IPS-NIHi7 (cell line): ENCODE results near the gene HKDC1.

Source experiments
- DNase-seq: peaks from one replicate; pipeline ENCODE4 v3.0.0; 2012; ENCODE audit warnings: mixed read lengths; ENCODE audit errors: extremely low spot score

The HKDC1 gene

GRCh38 chr10:69217119-69217754 lies 2.9 kb upstream of the HKDC1 start:
- DNase-seq = no peak

DNA sequence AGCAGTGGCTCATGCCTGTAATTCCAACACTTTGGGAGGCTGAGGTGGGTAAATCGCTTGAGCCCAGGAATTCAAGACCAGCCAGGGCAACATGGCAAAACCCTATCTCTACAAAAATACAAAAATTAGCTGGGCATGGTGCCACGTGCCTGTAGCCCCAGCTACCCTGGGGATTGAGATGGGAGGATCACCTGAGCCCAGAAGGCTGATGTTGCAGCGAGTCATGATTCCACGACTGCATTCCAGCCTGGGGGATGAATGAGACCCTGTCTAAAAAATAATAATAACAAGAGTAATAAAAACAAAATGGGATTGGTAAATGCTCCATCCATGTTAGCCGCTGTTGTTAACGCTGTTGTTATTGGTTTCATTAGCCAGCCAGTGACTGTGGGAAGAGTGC lies 1.3 kb upstream of the HKDC1 start:
- no peak for DNase-seq

DNA sequence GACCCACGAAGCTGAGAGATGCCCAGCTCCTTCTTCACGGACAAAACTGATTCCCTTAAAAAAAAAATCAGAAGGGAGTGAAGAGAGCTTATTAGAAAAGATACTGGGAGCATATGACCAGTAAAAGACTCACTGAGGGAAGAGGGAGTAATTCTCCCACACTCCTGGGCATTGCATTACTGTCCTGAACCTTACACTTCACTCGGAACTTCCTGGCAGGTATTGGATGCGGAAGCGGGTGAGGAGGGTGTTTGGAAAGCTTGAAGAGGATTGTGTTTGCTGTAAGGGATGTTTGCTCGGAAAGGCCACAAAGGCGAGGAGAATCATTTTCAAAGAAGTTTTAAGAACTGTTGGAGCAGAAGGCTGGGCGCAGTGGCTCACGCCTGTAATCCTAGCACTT lies 375 bp downstream of the HKDC1 start:
- DNase-seq = no peak

DNA sequence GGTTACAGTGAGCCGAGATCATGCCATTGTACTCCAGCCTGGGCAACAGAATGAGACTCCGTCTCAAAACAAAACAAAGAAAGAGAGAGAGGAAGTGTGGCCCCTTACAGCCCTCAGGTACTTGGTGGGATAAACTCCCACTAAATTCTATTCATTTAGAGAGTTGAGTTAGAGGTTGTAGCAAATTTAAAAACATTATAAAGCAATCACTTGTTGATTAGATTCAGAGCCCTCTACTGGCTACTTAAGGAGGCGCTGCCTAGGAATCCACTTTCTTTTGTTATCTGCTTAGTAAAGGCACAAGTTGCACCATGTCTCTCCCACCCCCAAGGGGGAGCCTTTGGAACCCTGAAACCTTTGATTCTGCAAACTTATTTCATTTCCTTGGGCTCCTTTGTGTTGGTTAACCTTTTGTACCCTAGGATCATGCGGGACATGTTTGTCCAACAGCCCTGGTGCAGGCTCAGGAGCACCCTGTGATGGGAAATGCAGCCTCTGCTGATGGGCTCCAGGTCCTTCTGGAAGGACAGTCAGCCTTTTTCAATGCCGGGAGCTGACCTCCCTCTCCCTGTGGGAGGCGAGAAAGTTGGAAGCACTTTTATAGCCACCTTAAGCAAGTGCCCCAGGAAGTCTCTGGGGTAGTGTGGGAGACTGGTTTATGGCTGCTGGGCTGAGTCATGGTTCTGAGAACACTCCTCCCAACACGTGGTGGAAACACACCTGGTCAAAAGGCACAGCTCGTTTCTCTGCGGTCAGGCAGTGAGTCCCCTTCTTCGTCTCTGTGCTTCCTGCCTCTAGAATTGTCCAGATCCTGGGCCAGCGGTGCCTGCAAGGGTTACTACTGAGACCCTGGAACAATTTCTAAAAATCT lies 2.3 kb downstream of the HKDC1 start:
- peak; percentile 79 for DNase-seq

GRCh38 chr10:69223028-69223342 lies 2.9 kb downstream of the HKDC1 start:
- no peak for DNase-seq

DNA sequence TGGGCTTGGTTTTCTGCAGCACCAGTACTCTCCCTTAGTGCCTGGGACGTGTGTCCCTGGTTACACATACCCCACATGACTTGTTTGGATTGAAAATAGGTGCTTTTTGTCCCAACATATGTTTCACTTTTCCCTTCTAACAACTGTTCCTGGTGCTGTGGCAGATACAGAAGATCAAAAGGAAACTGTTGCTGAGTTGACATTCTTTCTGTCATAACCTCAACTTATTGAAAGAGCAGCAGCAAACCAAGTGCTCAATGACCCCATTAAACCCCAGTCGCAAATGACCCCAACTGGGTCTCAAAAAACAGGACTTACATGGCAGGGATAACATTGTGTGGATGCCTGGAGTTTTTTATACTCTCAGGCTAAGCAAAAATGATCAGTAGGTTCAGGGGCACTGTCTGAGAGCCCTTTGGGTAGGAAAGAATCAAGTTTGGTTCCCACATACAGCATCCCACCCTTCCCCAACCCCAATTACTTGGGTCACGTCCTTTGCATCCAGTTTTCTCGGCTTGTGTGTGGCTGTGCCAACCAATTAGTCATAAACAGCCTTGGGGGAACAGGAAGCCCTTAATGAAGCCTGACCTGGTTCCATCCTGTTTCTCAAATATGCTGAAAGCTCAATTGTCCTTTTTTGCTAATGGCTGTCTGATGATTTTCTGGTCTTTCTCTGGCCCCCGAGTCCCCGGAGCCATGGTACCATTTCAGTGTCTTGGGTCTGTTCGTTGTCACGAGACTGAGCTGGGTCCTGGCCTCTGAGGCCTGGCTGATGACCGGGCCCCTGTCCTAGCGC lies 4.9 kb downstream of the HKDC1 start:
- DNase-seq = no peak

GRCh38 chr10:69225681-69226080 lies 5.5 kb downstream of the HKDC1 start:
- no peak for DNase-seq

DNA sequence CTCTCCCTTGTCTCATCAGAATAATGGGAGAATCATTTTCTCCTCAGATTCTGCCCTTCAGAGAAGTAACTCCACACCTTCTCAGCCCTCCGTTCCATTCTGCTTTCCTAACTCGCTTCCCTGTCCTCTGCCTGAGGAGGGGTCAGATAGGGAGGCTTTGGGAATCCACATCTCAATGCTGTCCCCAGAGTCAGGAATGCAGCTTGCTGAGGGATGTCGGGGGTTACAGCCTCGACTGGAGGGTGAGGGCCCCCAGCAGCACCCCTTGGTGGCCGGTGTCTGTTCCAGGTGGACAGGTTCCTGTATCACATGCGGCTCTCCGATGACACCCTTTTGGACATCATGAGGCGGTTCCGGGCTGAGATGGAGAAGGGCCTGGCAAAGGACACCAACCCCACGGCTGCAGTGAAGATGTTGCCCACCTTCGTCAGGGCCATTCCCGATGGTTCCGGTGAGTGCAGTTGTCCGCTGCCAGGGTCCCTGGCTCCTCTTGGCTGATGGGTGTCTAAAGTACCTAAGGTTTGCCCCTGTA lies 6.9 kb downstream of the HKDC1 start:
- DNase-seq = peak; percentile 42

DNA sequence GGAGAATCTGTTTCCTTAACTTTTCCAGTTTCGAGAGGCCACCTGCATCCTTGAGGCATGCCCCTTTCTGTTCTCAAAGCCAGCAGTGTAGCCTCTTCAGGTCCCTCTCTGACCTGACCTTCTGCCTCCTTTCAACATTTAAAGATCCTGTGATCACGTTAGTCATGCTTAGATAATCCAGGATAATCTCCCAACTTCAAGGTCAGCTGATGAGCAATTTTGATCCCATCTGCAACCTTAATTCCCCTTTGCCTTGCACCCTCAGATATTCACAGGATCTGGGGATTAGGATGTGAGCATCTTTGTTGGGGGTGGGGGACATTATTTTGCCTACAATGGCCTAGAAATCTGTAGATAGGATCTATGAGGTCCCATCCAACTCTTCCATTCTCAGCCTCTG lies 8.0 kb downstream of the HKDC1 start:
- no peak for DNase-seq

DNA sequence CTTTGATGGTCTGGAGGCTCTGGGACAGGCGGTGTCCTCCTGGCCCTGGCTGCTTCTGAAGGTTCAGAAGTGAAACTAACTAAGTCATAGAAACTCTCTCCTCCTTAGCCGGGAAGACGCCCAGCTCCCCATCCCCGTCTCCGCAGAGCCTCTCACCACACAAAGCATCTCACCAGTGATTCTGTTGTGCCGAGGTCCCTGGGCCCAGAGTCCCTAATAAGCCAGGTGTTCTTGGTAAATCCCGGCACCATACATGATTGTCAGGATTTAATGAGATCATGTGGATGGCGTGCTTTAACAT lies 9.4 kb downstream of the HKDC1 start:
- no peak for DNase-seq

- no peak for DNase-seq
These were observed 10.0 kb downstream of the HKDC1 start for GRCh38 chr10:69230128-69230527.

- peak; percentile 54 for DNase-seq
These were observed 12.1 kb downstream of the HKDC1 start for GRCh38 chr10:69232252-69232651.

DNA sequence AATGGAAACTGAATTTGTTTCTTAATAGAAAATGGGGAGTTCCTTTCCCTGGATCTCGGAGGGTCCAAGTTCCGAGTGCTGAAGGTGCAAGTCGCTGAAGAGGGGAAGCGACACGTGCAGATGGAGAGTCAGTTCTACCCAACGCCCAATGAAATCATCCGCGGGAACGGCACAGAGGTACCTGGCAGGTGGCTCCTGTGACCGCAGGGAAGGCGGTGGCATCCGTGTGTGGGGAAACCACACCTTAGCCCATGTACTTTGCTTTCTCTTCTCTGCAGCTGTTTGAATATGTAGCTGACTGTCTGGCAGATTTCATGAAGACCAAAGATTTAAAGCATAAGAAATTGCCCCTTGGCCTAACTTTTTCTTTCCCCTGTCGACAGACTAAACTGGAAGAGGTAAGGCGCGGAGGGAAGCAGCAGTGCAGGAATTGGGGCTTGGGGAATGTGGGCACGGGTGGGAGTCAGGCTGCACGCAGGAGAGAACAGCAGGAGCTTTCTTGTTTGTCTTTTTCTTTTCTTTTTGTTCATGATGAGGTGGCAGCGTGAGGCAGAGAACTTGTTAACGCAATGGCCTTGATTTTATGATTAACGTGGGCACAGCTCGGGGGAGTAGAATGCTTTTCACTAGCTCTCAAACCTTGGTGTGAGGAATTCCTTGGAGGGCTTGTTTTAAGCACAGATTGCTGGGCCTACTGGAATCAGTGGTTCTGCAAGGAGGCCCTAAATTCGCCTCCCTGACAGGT lies 12.8 kb downstream of the HKDC1 start:
- no peak for DNase-seq

GRCh38 chr10:69234447-69234846 lies 14.3 kb downstream of the HKDC1 start:
- no peak for DNase-seq

GRCh38 chr10:69237528-69238159 lies 17.5 kb downstream of the HKDC1 start:
- peak; percentile 94 for DNase-seq

- DNase-seq = no peak
These were observed 19.0 kb downstream of the HKDC1 start for GRCh38 chr10:69239136-69239535.

DNA sequence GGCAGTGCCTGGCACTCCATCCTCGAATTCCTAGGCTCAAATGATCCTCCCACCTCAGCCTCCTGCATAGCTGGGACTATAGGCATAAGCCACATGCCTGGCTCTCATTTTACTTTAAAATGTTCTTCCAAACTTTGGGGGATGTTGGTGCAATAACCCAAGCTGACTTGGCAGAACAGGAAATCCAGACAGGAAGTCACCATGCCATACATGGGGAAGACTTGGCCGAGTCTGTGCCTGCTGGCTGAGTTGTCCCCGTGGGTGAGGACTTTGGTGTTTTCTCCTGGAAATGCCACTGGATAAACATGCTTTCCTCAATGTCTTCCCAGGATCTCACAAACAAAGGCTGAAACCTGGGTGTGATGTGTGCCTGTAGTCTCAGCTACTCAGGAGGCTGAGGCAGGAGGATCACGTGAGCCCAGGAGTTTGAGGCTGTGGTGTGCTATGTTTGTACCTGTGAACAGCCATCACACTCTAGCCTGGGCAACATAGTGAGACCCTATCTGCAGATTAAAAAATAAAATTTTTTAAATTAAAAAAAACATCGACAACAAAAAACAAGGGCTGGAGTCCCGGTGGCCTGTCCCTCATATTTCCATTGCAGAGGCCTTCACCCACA lies 19.8 kb downstream of the HKDC1 start:
- DNase-seq = no peak

- DNase-seq = no peak
These were observed 20.3 kb downstream of the HKDC1 start for GRCh38 chr10:69240455-69240854.

DNA sequence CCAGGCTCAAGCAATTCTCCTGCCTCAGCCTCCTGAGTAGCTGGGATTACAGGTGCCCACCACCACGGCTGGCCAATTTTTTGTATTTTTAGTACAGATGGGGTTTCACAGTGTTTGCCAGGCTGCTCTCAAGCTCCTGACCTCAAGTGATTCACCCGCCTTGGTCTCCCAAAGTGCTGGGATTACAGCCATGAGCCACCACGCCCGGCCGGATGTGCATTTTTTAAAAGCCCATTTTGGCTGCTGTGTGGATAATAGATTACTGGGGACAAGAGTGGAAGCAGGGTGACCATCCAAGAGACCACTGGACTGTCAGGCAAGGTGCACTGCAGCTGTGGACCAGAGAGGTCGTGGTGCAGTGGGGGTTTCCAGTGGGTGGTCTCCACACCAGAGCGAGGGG lies 21.4 kb downstream of the HKDC1 start:
- DNase-seq = no peak

DNA sequence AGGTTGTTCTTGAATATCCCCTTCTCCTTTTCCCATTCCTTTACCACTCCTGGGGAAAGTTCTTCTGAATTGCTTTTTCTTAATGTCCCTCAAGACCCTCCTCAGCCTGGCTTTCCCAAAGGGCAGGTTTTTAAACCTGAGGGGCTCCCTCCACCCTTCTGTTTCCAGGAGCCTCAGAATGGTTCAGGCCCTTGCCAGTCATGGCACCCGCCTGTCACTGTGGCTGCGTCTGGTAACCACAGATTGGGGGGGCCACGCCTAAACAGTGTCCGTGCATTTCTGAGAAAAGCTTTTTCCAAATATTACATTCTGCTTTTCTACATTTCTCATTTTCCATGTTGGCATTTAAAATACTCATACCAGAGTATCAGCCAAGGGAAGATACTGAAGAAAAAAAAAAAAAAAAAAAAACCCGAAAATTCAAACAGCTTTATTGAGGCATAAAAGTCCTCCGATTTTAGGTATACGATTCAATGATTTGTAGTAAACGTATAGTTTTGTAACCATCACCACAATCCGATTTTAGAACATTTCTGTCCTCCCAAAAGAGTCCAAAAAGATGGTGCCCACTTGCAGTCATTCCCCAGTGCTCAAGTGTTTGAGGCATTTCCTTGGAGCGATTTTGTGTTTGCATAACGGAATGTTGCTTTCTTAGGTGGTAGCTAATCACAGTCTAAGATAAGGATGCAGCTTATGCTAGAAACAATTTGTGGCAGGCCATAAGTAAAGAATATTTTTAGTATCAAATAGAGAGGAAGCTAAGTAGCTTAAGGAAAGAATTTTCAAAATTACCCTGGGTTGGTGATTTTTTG lies 22.1 kb downstream of the HKDC1 start:
- no peak for DNase-seq
